Activated T-helper 17 cell treated with anti-CD3 and anti-CD28 coated beads, Interleukin-2, amount 50 U/mL, for 72 hours (primary cell): ENCODE data around the gene MORN2. TPM values are rescaled to one million over a fixed set of nuclear protein-coding genes. Genes with fewer than 3 reads are reported as not detected.
"Not testable (repeated sequence)": the region's sequence is repeated elsewhere in the genome, so short reads cannot be mapped to it uniquely, and the experiment has no call there.

Source experiments
- ATAC-seq: fragments of 150-1000 bp; cut with Tn5 transposase; replicated peaks from 2 replicates; pipeline ENCODE4 v1.10.0; 2021; ENCODE audit warnings: mild to moderate bottlenecking, moderate library complexity
- H3K27ac Mint-ChIP-seq: one replicate; pipeline ENCODE4 v1.8.0; 2022; ENCODE audit warnings: mixed read lengths
- H3K27me3 Mint-ChIP-seq: one replicate; pipeline ENCODE4 v1.8.0; 2022; ENCODE audit warnings: mixed read lengths
- H3K36me3 Mint-ChIP-seq: one replicate; pipeline ENCODE4 v1.8.0; 2022; ENCODE audit warnings: low read depth, mild to moderate bottlenecking, mixed read lengths
- H3K4me1 Mint-ChIP-seq: one replicate; pipeline ENCODE4 v1.8.0; 2022; ENCODE audit warnings: mixed read lengths
- H3K4me3 Mint-ChIP-seq: one replicate; pipeline ENCODE4 v1.8.0; 2022; ENCODE audit warnings: mild to moderate bottlenecking, mixed read lengths
- H3K9me3 Mint-ChIP-seq: one replicate; pipeline ENCODE4 v1.8.0; 2022; ENCODE audit warnings: mixed read lengths
- total RNA-seq, 2 donors: library from RNA; stranded (reverse); gene quantifications; one replicate each; pipeline ENCODE4 v1.2.3, GENCODE V29; 2022

MORN2 gene
- total RNA-seq: 1 to 10 TPM; 4.5 to 8.2 TPM

- Mint-ChIP-seq H3K27ac (peak within 1 kb of the TSS; percentile 97), H3K9me3 (peaks cover 4% of the 10 kb centered on the region), H3K4me3 (peak within 1 kb of the TSS; percentile 97), H3K27me3 (no peaks in the 10 kb centered on the region), H3K36me3 (no peaks in the 10 kb centered on the region), H3K4me1 (peaks cover 13% of the 10 kb centered on the region)
- ATAC-seq: peak; percentile 100
Observed at GRCh38 chr2:38875576-38876367, at the start of gene MORN2, which contains the start of gene DHX57. Gene MORN2, plus strand, starts transcription at chr2:38875976. Gene DHX57, minus strand, starts transcription at chr2:38875934. Its CDS starts 7,529 bp downstream, at chr2:38868405.

- Mint-ChIP-seq H3K36me3 (peaks cover 50% of the 10 kb centered on the region), H3K27ac (peak overlapping the region; percentile 41)
- not testable (repeated sequence) for ATAC-seq, H3K4me1 Mint-ChIP-seq, H3K27me3 Mint-ChIP-seq, H3K9me3 Mint-ChIP-seq, H3K4me3 Mint-ChIP-seq
Observed at GRCh38 chr2:38827539-38828145, 48.1 kb upstream of the MORN2 start.

- Mint-ChIP-seq H3K36me3 (peaks cover 50% of the 10 kb centered on the region), H3K4me1 (no peaks in the 10 kb centered on the region), H3K4me3 (no peak overlapping the region), H3K9me3 (no peaks in the 10 kb centered on the region), H3K27ac (no peak overlapping the region), H3K27me3 (no peaks in the 10 kb centered on the region)
- ATAC-seq: no peak
Observed at GRCh38 chr2:38828460-38828859, 47.3 kb upstream of the MORN2 start.

- H3K27me3 Mint-ChIP-seq: no peaks in the 10 kb centered on the region
Observed at GRCh38 chr2:38829971-38830370, 45.8 kb upstream of the MORN2 start.

GRCh38 chr2:38830526-38831159, 45.1 kb upstream of the MORN2 start:
- peaks cover 49% of the 10 kb centered on the region for H3K36me3 Mint-ChIP-seq
- H3K27ac Mint-ChIP-seq: no peak overlapping the region
- no peaks in the 10 kb centered on the region for H3K4me1 Mint-ChIP-seq
- H3K27me3 Mint-ChIP-seq: no peaks in the 10 kb centered on the region
- H3K9me3 Mint-ChIP-seq: no peaks in the 10 kb centered on the region
- no peak for ATAC-seq
- no peak overlapping the region for H3K4me3 Mint-ChIP-seq

More at GRCh38 chr2:38829971-38830370, 45.8 kb upstream of the MORN2 start:
- no peak overlapping the region for H3K27ac Mint-ChIP-seq
- no peaks in the 10 kb centered on the region for H3K9me3 Mint-ChIP-seq
- peaks cover 50% of the 10 kb centered on the region for H3K36me3 Mint-ChIP-seq
- ATAC-seq: no peak
- no peaks in the 10 kb centered on the region for H3K4me1 Mint-ChIP-seq
- no peak overlapping the region for H3K4me3 Mint-ChIP-seq

GRCh38 chr2:38835015-38835601, 40.7 kb upstream of the MORN2 start:
- Mint-ChIP-seq H3K4me1 (no peaks in the 10 kb centered on the region), H3K27me3 (no peaks in the 10 kb centered on the region), H3K27ac (no peak overlapping the region), H3K4me3 (no peak overlapping the region), H3K36me3 (peaks cover 55% of the 10 kb centered on the region), H3K9me3 (no peaks in the 10 kb centered on the region)
- ATAC-seq: no peak

GRCh38 chr2:38835990-38836389, 39.8 kb upstream of the MORN2 start:
- H3K36me3 Mint-ChIP-seq: peaks cover 59% of the 10 kb centered on the region
- H3K4me3 Mint-ChIP-seq: no peak overlapping the region
- H3K27ac Mint-ChIP-seq: no peak overlapping the region
- no peak for ATAC-seq
- H3K4me1 Mint-ChIP-seq: no peaks in the 10 kb centered on the region
- no peaks in the 10 kb centered on the region for H3K9me3 Mint-ChIP-seq
- H3K27me3 Mint-ChIP-seq: no peaks in the 10 kb centered on the region

- peak; percentile 26 for ATAC-seq
- no peaks in the 10 kb centered on the region for H3K9me3 Mint-ChIP-seq
Observed at GRCh38 chr2:38836791-38837190, 39.0 kb upstream of the MORN2 start.

GRCh38 chr2:38850045-38850444, 25.7 kb upstream of the MORN2 start:
- H3K4me1 Mint-ChIP-seq: no peaks in the 10 kb centered on the region
- no peak overlapping the region for H3K4me3 Mint-ChIP-seq
- no peaks in the 10 kb centered on the region for H3K9me3 Mint-ChIP-seq
- H3K27ac Mint-ChIP-seq: no peak overlapping the region
- no peaks in the 10 kb centered on the region for H3K27me3 Mint-ChIP-seq
- peaks cover 82% of the 10 kb centered on the region for H3K36me3 Mint-ChIP-seq
- peak; percentile 57 for ATAC-seq

More at GRCh38 chr2:38836791-38837190, 39.0 kb upstream of the MORN2 start:
- Mint-ChIP-seq H3K27ac (no peak overlapping the region), H3K27me3 (no peaks in the 10 kb centered on the region), H3K36me3 (peaks cover 67% of the 10 kb centered on the region), H3K4me1 (no peaks in the 10 kb centered on the region), H3K4me3 (no peak overlapping the region)

GRCh38 chr2:38856165-38856564, 19.6 kb upstream of the MORN2 start:
- Mint-ChIP-seq H3K9me3 (no peaks in the 10 kb centered on the region), H3K36me3 (peaks cover 90% of the 10 kb centered on the region), H3K4me1 (no peaks in the 10 kb centered on the region), H3K27ac (no peak overlapping the region), H3K27me3 (no peaks in the 10 kb centered on the region), H3K4me3 (no peak overlapping the region)
- no peak for ATAC-seq

- peaks cover 18% of the 10 kb centered on the region for H3K4me1 Mint-ChIP-seq
Observed at GRCh38 chr2:38862476-38862875, 13.3 kb upstream of the MORN2 start.

GRCh38 chr2:38863061-38863695, 12.6 kb upstream of the MORN2 start:
- H3K36me3 Mint-ChIP-seq: peaks cover 73% of the 10 kb centered on the region
- peak overlapping the region; percentile 14 for H3K4me3 Mint-ChIP-seq
- H3K9me3 Mint-ChIP-seq: no peaks in the 10 kb centered on the region
- peak; percentile 54 for ATAC-seq
- H3K27me3 Mint-ChIP-seq: no peaks in the 10 kb centered on the region
- H3K4me1 Mint-ChIP-seq: peaks cover 18% of the 10 kb centered on the region
- H3K27ac Mint-ChIP-seq: peak overlapping the region; percentile 42

More at GRCh38 chr2:38862476-38862875, 13.3 kb upstream of the MORN2 start:
- no peaks in the 10 kb centered on the region for H3K9me3 Mint-ChIP-seq
- no peak overlapping the region for H3K4me3 Mint-ChIP-seq
- H3K27ac Mint-ChIP-seq: no peak overlapping the region
- ATAC-seq: no peak
- no peaks in the 10 kb centered on the region for H3K27me3 Mint-ChIP-seq
- H3K36me3 Mint-ChIP-seq: peaks cover 74% of the 10 kb centered on the region

GRCh38 chr2:38866773-38867443, 8.9 kb upstream of the MORN2 start:
- H3K4me1 Mint-ChIP-seq: peaks cover 23% of the 10 kb centered on the region
- peaks cover 9% of the 10 kb centered on the region for H3K9me3 Mint-ChIP-seq
- H3K4me3 Mint-ChIP-seq: no peak overlapping the region
- H3K27me3 Mint-ChIP-seq: no peaks in the 10 kb centered on the region
- peak; percentile 88 for ATAC-seq
- peak overlapping the region; percentile 26 for H3K27ac Mint-ChIP-seq
- H3K36me3 Mint-ChIP-seq: peaks cover 43% of the 10 kb centered on the region
